Fibroblast of lung (primary cell): ENCODE results near the gene NPHP4.

Source experiments
- CTCF ChIP-seq, 2 donors: IDR thresholded peaks in 1 of 2; conservative IDR thresholded peaks in 1 of 2; 1 replicate in 1 of 2; 2 replicates in 1 of 2; pipeline ENCODE4 v1.5.1; 2011 to 2012; ENCODE audit warnings: low read length in 2 of 2, control low read depth in 1 of 2, inconsistent platforms in 1 of 2, low read depth in 1 of 2, mild to moderate bottlenecking in 1 of 2
- EZH2 ChIP-seq: IDR thresholded peaks from 2 replicates; pipeline ENCODE4 v1.5.1; 2012; ENCODE audit warnings: low read length, control low read depth, mild to moderate bottlenecking; ENCODE audit errors: missing control alignments

- TF ChIP-seq CTCF (conservative IDR thresholded peaks at IDR 0.05 in 1 of 2, IDR thresholded peaks at IDR 0.05 in 1 of 2; ENCODE audit: low read depth in 1 of 2, low read length in 2 of 2) (no peak), EZH2 (no peak)
These were observed 115.2 kb downstream of the NPHP4 start for GRCh38 chr1:5877001-5877400.
